ENCODE data around the gene RASSF3.

GRCh38 chr12:64566122-64566521 lies 44.2 kb upstream of the RASSF3 start:
- TF ChIP-seq CTCF (conservative IDR thresholded peaks at IDR 0.05 in 1 of 2, IDR thresholded peaks at IDR 0.05 in 1 of 2; ENCODE audit: extremely low read depth in 1 of 2, insufficient read depth in 1 of 2, low read depth in 1 of 2, low read length in 2 of 2) (no peak), EZH2 (IDR thresholded peaks at IDR 0.05; ENCODE audit: borderline replicate concordance, low read length) (no peak)
